ENCODE data around the gene SULT2B1.
"Not testable (repeated sequence)": the region's sequence is repeated elsewhere in the genome, so short reads cannot be mapped to it uniquely, and the experiment has no call there.

DNA sequence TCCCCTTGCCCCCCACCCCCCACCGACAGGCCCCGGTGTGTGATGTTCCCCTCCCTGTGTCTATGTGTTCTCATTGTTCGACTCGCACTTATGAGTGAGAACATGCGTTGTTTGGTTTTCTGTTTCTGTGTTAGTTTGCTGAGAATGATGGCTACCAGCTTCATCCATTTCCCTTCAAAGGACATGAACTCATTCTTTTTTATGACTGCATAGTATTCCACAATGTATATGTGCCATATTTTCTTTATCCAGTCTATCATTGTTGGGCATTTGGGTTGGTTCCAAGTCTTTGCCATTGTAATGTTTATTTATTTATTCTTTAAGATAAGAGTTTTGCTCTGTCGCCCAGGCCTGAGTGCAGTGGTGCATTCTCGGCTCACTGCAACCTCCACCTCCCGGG is 13.9 kb upstream of the SULT2B1 start:
- TF ChIP-seq CTCF (conservative IDR thresholded peaks at IDR 0.05); EZH2 (IDR thresholded peaks at IDR 0.05; ENCODE audit: low read depth): not testable (repeated sequence)
